Cardiac septum (tissue), 1 donor: ENCODE data around the gene BSCL2. TPM values are rescaled to one million over a fixed set of nuclear protein-coding genes. Genes with fewer than 3 reads are reported as not detected.
"Not testable (repeated sequence)": the region's sequence is repeated elsewhere in the genome, so short reads cannot be mapped to it uniquely, and the experiment has no call there.

Source experiments
- DNase-seq: peaks from one replicate; pipeline ENCODE4 v3.0.0-alpha.2; 2020; ENCODE audit warnings: low spot score
- intact Hi-C: fragments of 100-400 bp; cut with DNase I; formaldehyde crosslinking; loops from one replicate; pipeline ENCODE4 v1.14.0; 2022
- long read RNA-seq: library from polyadenylated mRNA; unstranded; transcript quantifications from one replicate; pipeline ENCODE4 v2.0.0, GENCODE V29; 2021
- total RNA-seq: library from RNA; stranded (reverse); fragmentation: NEBNext Ultra II Directional; extraction: Animal tissue kit (Norgen Biotek cat#: 25700); gene quantifications from one replicate; pipeline ENCODE4 v1.2.1, GENCODE V29; 2021
- donor health status: DM: no; HTN: no; CAD: no.

The BSCL2 gene
- 13.3 TPM for total RNA-seq
- long read RNA-seq, transcript BSCL2-207 (11 exons, 1,516 nt) = major isoform, 12 of 21 reads
- long read RNA-seq, partial matches to known transcripts = 0 of 21 reads
- long read RNA-seq, other reads (novel, unspliced or antisense) = 5 of 21 reads

DNA sequence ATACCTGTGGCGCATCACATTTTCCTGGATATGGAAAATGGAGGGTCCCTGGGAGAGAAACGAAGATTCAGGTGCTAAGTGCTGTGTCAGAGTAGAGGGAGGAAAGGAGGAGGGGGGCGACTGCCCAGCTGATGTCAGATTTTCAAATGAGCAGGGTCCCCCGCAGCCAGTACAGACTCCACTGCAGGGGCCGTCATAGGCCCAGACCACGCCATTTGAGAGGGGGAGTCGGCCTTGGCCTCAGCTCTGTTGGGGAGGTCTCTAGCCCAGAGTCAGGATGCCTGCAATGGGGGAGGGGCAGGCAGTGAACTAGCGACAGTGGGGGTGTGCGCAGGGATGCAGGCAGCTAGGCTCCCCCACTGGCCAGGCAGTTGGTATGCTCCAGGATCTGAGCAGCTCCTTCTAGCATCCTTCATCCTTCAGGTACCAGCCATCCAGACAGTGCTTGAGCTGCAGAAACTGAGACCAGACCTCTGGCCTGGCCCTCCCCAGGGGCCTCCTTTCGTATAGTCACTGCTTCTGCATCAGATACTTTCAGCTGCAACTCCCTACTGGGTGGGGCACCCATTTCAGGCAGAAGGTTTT is at the start of gene BSCL2, which contains the start of gene GNG3:
TSS of gene BSCL2 (minus strand) at position 148 of the 585 bp plus-strand sequence. CDS start 229 bp downstream, outside the sequence.
TSS of gene GNG3 (plus strand) at position 400 of the 585 bp plus-strand sequence. CDS start 620 bp downstream, outside the sequence.
- intact Hi-C loops = loop anchor here (5.0 kb wide), 1 partner anchor 35 kb away; the partner anchor contains the start of genes LBHD1 and UQCC3

GRCh38 chr11:62755086-62755615 is 47.9 kb upstream of the BSCL2 start:
- intact Hi-C loops = no loop called here
- DNase-seq = no peak

More for the DNA sequence above, at the start of gene BSCL2, which contains the start of gene GNG3:
- no peak for DNase-seq

GRCh38 chr11:62753736-62754603 is 46.7 kb upstream of the BSCL2 start, which contains the start of gene ZBTB3:
Gene ZBTB3 (minus strand): TSS chr11:62754160. CDS start chr11:62753664, 496 bp downstream.
- intact Hi-C loops = loop anchor here (1.0 kb wide), 1 partner anchor 26 kb away; the partner anchor contains the start of gene TTC9C
- peak; percentile 99 for DNase-seq

DNA sequence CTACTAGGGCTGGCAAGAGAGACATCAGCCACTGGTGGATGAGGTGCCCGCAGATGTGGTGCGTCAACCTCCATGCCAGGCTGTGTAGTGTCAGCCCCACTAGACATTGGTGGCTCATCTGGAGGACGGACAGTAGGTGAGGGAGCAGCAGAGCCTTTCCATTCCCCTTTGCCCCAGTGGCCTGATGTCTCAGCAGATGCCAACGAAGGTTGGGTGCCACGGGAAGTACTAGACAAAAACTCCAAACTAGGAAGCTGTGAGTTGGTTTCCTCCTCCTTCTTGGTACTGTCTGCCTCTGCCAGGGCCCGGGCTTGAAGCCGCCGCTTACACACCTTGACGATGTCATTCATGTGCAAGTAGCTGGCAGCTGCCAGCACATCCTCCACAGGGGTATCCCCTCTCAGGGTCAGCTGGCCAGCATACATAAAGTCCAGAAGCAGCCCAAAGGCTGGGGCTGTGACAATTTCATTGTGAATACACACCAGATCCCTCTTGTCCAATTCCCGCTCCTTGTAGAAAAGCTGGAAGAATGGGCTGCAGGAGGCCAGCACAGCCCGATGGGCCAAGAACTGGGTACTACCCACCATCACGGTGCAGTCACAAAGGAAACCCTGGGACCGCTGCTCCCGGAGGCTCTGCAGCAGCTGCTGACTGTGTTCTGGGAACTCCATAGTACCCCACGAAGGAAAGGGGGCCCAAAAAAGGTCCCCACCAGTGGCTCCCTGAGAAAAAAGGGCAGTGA is 45.9 kb upstream of the BSCL2 start:
- no peak for DNase-seq
- intact Hi-C loops = loop anchor here (1.0 kb wide), 1 partner anchor 25 kb away; the partner anchor contains the start of gene TTC9C

DNA sequence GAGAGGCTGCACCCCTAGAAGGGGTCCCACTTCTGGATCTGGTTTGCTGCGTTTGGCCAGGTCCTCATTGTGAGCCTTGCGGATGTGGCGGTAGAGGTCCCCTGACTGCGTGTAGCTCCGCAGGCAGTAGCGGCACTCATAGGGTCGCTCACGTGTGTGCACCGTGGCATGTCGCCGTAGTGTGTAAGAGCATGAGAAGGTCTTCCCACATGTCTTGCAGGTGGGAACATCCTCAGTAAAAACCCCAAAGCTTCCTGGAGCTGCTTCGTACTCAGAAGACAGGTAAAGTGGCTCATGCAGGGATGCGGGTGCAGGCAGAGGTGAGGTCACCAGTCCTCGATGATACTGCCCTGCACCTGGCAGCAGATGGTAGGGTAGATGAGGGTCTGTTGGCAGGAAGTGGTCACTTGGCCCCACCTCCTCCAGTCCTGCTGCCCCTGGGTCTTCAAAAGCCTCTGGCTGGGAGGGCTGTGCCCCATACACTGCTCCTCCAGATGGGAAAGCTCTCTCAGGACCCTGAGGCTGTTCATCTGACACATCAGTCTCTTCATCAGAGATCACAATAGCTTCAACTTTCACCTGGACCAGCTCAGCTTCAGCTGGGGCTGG is 45.1 kb upstream of the BSCL2 start:
- no peak for DNase-seq
- intact Hi-C loops = no loop called here

DNA sequence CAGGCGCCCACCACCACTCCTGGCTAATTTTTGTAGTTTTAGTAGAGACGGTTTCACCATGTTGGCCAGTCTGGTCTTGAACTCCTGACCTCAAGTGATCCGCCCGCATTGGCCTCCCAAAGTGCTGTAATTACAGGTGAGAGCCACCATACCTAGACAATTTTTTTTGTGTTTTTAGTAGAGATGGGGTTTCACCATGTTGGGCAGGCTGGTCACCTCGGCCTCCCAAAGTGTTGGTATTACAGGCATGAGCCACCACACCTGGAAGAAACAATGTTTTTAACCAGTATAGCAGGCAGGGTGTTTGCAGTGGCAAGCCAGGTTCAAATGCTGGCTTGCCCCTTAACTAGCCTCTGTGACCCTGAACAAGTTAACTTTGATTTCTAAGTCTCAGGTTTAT is 42.7 kb upstream of the BSCL2 start:
- intact Hi-C loops, DNase-seq: not testable (repeated sequence)

- DNase-seq = no peak
- intact Hi-C loops = no loop called here
These were observed 40.4 kb upstream of the BSCL2 start for GRCh38 chr11:62747475-62748160.

- DNase-seq = no peak
- intact Hi-C loops = no loop called here
These were observed 30.0 kb upstream of the BSCL2 start for GRCh38 chr11:62737196-62737595.

- no peak for DNase-seq
- intact Hi-C loops = no loop called here
These were observed 25.6 kb upstream of the BSCL2 start for GRCh38 chr11:62732830-62733229.

DNA sequence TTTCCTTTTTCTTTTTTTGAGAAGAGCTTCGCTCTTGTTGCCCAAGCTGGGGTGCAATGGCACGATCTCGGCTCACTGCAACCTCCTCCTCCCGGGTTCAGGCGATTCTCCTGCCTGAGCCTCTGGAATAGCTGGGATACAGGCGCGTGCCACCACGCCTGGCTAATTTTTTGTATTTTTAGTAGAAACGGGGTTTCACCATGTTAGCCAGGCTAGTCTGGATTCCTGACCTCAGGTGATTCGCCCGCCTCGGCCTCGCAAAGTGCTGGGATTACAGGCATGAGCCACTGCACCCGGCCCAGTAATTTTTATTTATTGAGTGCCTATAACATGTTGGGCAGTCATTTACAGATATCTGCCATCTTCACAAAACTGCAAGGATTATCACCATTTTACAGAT is 22.9 kb upstream of the BSCL2 start:
- DNase-seq, intact Hi-C loops: not testable (repeated sequence)

- DNase-seq = peak; percentile 93
- intact Hi-C loops = loop anchor here (1.0 to 5.0 kb wide), 3 partner anchors 25 to 129 kb away; partner anchors contain the start of gene WDR74
These were observed 21.2 kb upstream of the BSCL2 start, which contains the start of gene TTC9C for GRCh38 chr11:62728171-62728988. Gene TTC9C (plus strand): TSS chr11:62728486. CDS start chr11:62728849, 363 bp downstream.

- intact Hi-C loops = loop anchor here (1.0 to 5.0 kb wide), 5 partner anchors 19 to 129 kb away; partner anchors contain the start of genes TAF6L and WDR74
These were observed 20.6 kb upstream of the BSCL2 start for GRCh38 chr11:62727872-62728170.

DNA sequence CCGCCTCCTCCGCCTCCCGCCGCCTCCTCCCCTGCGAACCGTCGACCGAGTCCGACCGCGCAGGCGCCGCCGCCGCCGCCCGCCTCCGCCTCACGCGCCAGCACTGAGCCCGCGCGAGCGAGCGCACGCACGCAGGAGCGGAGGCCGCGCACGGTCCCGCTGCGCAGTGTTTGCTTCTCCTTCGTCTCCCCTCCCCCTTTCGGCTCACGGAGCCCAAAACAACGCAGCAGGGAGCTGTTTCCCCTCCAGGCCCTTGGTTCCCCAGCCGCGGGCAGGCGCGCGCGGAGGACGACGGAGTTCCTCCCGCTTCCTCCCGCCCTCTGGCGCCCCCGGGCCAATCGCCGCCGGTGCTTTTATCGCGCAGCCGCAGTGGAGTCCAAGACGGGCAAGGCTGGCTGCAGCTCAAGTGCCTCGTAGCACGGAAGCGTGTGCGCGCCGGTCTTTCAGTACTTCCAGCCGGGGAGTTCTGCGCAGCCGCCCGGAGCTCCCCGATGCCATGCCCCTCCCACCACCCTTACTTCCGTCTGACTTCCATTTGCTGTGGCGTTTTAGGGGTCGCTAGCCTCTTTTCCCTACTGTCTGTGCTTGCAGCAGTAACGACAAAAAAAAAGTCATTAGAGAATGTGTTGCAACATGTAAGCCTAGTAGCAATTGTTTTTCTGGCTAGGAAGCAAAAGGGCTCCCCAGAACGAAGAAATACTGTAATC is 20.1 kb upstream of the BSCL2 start, which contains the start of gene HNRNPUL2:
TSS of gene HNRNPUL2 (minus strand) at position 293 of the 707 bp plus-strand sequence. CDS start 301 bp downstream, outside the sequence.
- intact Hi-C loops = loop anchor here (1.0 to 5.0 kb wide), 4 partner anchors 18 to 130 kb away; partner anchors contain the start of genes TAF6L and WDR74
- DNase-seq = peak; percentile 99

More at GRCh38 chr11:62727872-62728170, 20.6 kb upstream of the BSCL2 start:
- DNase-seq = peak; percentile 87

DNA sequence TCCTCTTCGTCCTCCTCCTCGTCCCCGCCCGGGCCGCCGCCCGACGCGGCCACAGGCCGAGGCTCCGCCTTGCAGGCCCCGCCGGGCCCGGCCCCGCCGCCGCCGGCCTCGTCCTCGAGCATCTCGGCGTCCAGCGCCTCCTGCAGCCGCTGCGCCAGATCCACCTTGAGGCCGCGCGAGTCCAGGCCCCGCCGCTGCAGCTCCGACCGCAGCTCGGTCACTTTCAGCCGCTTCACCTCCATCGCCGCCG is 19.6 kb upstream of the BSCL2 start:
- intact Hi-C loops = loop anchor here (1.0 to 5.0 kb wide), 4 partner anchors 18 to 130 kb away; partner anchors contain the start of genes TAF6L and WDR74
- DNase-seq = no peak

DNA sequence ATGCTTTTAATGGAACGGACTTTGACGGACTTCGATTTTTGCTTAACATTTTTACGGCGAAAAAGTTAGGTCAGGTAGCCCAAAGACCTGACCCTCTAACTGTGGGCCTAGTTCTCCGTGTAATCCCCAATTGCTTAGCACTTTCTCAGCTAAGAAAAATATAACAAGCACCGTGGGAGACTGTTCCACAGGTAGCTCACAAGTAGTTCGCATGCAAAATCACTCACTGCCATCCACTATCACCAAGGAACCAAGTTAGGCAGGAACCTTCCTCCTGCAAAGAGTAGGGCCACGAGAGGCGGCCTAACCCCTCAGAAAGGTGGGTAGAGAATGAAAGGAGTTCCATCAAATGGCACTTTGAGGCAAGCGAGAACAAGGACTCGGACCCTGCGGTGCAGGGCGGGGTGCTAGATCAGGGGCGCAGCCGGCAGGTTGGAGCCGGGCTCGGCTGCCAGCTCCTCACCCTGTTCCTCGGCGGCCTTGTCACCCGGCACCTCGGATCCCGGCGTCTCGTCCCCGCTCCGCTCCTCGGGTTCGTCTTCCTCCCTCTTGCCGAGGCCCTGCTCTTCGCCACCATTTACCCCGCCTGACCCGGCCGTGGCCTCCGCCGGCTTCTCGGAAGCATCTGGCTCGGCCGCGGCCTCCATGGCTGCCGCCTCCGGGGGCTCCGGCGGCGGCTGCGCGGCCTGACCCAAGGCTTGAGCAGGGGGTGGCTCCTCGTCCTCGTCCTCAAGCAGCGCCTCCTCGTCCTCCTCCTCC is 19.1 kb upstream of the BSCL2 start:
- peak; percentile 75 for DNase-seq
- intact Hi-C loops = loop anchor here (2.0 to 5.0 kb wide), 3 partner anchors 44 to 131 kb away; partner anchors contain the start of genes TAF6L and WDR74

DNA sequence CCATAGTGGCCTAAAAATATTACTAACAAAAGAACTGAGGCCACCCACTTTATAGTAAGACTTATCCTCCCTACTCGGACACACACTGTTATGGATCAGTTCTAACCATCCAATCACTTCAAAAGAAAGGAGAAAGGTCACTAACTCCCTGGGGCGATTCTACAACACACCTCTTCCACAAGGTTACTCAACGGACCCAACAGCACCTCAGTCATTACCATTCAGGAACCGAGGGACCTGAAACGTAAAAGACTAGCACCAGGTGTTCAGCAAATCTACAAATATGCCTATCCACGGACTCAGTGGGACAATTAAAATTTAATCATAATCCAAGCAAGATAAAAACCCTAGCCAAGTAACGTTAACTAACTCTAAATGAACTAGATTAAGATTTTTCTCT is 18.4 kb upstream of the BSCL2 start:
- intact Hi-C loops = loop anchor here (2.0 to 5.0 kb wide), 3 partner anchors 45 to 132 kb away; partner anchors contain the start of genes TAF6L and WDR74
- no peak for DNase-seq
